Embryonic facial prominence (tissue), 1 donor: Measurements from ENCODE around the gene MPP3.

Experiments used
- DNase-seq: peaks from one replicate; pipeline ENCODE4 v3.0.0-alpha.2; 2016; ENCODE audit errors: extremely low spot score

MPP3 gene

GRCh38 chr17:43772877-43773648 lies 59.9 kb downstream of the MPP3 start:
- DNase-seq = no peak

- no peak for DNase-seq
Observed at GRCh38 chr17:43771463-43771862, 61.5 kb downstream of the MPP3 start.

GRCh38 chr17:43770957-43771356 lies 62.0 kb downstream of the MPP3 start:
- DNase-seq = no peak

- DNase-seq = no peak
Observed at GRCh38 chr17:43769859-43770258, 63.1 kb downstream of the MPP3 start.

GRCh38 chr17:43769426-43769825 lies 63.5 kb downstream of the MPP3 start:
- DNase-seq = no peak

GRCh38 chr17:43768943-43769342 lies 64.0 kb downstream of the MPP3 start:
- no peak for DNase-seq

GRCh38 chr17:43768382-43768781 lies 64.6 kb downstream of the MPP3 start:
- no peak for DNase-seq

- no peak for DNase-seq
Observed at GRCh38 chr17:43767713-43768059, 65.3 kb downstream of the MPP3 start.

- DNase-seq = no peak
Observed at GRCh38 chr17:43767053-43767712, 65.8 kb downstream of the MPP3 start.

- DNase-seq = no peak
Observed at GRCh38 chr17:43766413-43767052, 66.4 kb downstream of the MPP3 start.

GRCh38 chr17:43760254-43760852 lies 72.6 kb downstream of the MPP3 start:
- DNase-seq = peak; percentile 77

- no peak for DNase-seq
Observed at GRCh38 chr17:43759836-43760235, 73.1 kb downstream of the MPP3 start.

- no peak for DNase-seq
Observed at GRCh38 chr17:43758497-43759174, 74.3 kb downstream of the MPP3 start, which contains the start of gene SOST. Gene SOST, minus strand, starts transcription at chr17:43758791. Its CDS starts 50 bp downstream, at chr17:43758741.

- DNase-seq = no peak
Observed at GRCh38 chr17:43758086-43758485, 74.9 kb downstream of the MPP3 start.

GRCh38 chr17:43757171-43757660 lies 75.7 kb downstream of the MPP3 start:
- DNase-seq = no peak

GRCh38 chr17:43756201-43756600 lies 76.7 kb downstream of the MPP3 start:
- DNase-seq = no peak

GRCh38 chr17:43755389-43755875 lies 77.5 kb downstream of the MPP3 start:
- no peak for DNase-seq

- DNase-seq = no peak
Observed at GRCh38 chr17:43754947-43755346, 78.0 kb downstream of the MPP3 start.

GRCh38 chr17:43753493-43754129 lies 79.3 kb downstream of the MPP3 start:
- DNase-seq = no peak
